ENCODE results near the gene CATSPER1. TPM values are rescaled to one million over a fixed set of nuclear protein-coding genes. Genes with fewer than 3 reads are reported as not detected.

The CATSPER1 gene
- total RNA-seq, 1 experiment from 2014 or later, result not detected

GRCh38 chr11:65977621-65978390 lies 48.5 kb downstream of the CATSPER1 start:
- Histone ChIP-seq H3K36me3 (ENCODE audit: insufficient read depth, low read length, poor library complexity, severe bottlenecking) (peaks cover 43% of the 10 kb centered on the region), H3K4me1 (ENCODE audit: insufficient read depth, low read length, poor library complexity, severe bottlenecking) (no peaks in the 10 kb centered on the region), H3K27ac (ENCODE audit: low read depth, low read length, poor library complexity, severe bottlenecking) (no peak overlapping the region), H3K27me3 (replicated peaks; ENCODE audit: insufficient read depth, low read depth, low read length, poor library complexity) (no peaks in the 10 kb centered on the region), H3K4me3 (ENCODE audit: low read depth, low read length, poor library complexity, severe bottlenecking) (no peak overlapping the region), H3K9me3 (ENCODE audit: low read depth, low read length, poor library complexity, severe bottlenecking) (no peaks in the 10 kb centered on the region)
- BruUV-seq (replicated peaks), result no TSS peak
- ChIA-PET CTCF (no interaction called here), POLR2A (ENCODE audit: low non-redundant PET) (no interaction called here)
- intact Hi-C loops (cut with micrococcal nuclease; ENCODE audit: unreplicated experiment), result no loop called here
- no peak for DNase-seq (ENCODE audit: low spot score)
- no peak for TF ChIP-seq EZH2 (IDR thresholded peaks at IDR 0.05; ENCODE audit: borderline replicate concordance, low read depth, low read length, poor library complexity, severe bottlenecking)
- TF ChIP-seq, protein P1, sequence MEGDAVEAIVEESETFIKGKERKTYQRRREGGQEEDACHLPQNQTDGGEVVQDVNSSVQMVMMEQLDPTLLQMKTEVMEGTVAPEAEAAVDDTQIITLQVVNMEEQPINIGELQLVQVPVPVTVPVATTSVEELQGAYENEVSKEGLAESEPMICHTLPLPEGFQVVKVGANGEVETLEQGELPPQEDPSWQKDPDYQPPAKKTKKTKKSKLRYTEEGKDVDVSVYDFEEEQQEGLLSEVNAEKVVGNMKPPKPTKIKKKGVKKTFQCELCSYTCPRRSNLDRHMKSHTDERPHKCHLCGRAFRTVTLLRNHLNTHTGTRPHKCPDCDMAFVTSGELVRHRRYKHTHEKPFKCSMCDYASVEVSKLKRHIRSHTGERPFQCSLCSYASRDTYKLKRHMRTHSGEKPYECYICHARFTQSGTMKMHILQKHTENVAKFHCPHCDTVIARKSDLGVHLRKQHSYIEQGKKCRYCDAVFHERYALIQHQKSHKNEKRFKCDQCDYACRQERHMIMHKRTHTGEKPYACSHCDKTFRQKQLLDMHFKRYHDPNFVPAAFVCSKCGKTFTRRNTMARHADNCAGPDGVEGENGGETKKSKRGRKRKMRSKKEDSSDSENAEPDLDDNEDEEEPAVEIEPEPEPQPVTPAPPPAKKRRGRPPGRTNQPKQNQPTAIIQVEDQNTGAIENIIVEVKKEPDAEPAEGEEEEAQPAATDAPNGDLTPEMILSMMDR (conservative IDR thresholded peaks at IDR 0.05; ENCODE audit: low read depth, low read length), result no peak

- BruUV-seq (replicated peaks), result no TSS peak
- H3K9me3 ChIP-seq (ENCODE audit: low read depth, low read length, poor library complexity, severe bottlenecking), result no peaks in the 10 kb centered on the region
- POLR2A ChIA-PET (ENCODE audit: low non-redundant PET), result no interaction called here
- no peak for TF ChIP-seq EZH2 (IDR thresholded peaks at IDR 0.05; ENCODE audit: borderline replicate concordance, low read depth, low read length, poor library complexity, severe bottlenecking)
- intact Hi-C loops (cut with micrococcal nuclease; ENCODE audit: unreplicated experiment), result no loop called here
- CTCF ChIA-PET, result no interaction called here
- DNase-seq (ENCODE audit: low spot score), result no peak
- no peaks in the 10 kb centered on the region for H3K4me1 ChIP-seq (ENCODE audit: insufficient read depth, low read length, poor library complexity, severe bottlenecking)
- H3K27ac ChIP-seq (ENCODE audit: low read depth, low read length, poor library complexity, severe bottlenecking), result no peak overlapping the region
- no peaks in the 10 kb centered on the region for H3K27me3 ChIP-seq (replicated peaks; ENCODE audit: insufficient read depth, low read depth, low read length, poor library complexity)
- peaks cover 50% of the 10 kb centered on the region for H3K36me3 ChIP-seq (ENCODE audit: insufficient read depth, low read length, poor library complexity, severe bottlenecking)
- H3K4me3 ChIP-seq (ENCODE audit: low read depth, low read length, poor library complexity, severe bottlenecking), result no peak overlapping the region
These were observed 49.8 kb downstream of the CATSPER1 start for GRCh38 chr11:65976216-65977176.

- no peaks in the 10 kb centered on the region for H3K4me1 ChIP-seq (ENCODE audit: insufficient read depth, low read length, poor library complexity, severe bottlenecking)
- no peak overlapping the region for H3K4me3 ChIP-seq (ENCODE audit: low read depth, low read length, poor library complexity, severe bottlenecking)
- no TSS peak for BruUV-seq (replicated peaks)
- H3K27ac ChIP-seq (ENCODE audit: low read depth, low read length, poor library complexity, severe bottlenecking), result no peak overlapping the region
- TF ChIP-seq, protein P1 (conservative IDR thresholded peaks at IDR 0.05; ENCODE audit: low read depth, low read length), result no peak
- no peaks in the 10 kb centered on the region for H3K9me3 ChIP-seq (ENCODE audit: low read depth, low read length, poor library complexity, severe bottlenecking)
- H3K27me3 ChIP-seq (replicated peaks; ENCODE audit: insufficient read depth, low read depth, low read length, poor library complexity), result no peaks in the 10 kb centered on the region
- POLR2A ChIA-PET (ENCODE audit: low non-redundant PET), result no interaction called here
- intact Hi-C loops (cut with micrococcal nuclease; ENCODE audit: unreplicated experiment), result no loop called here
- CTCF ChIA-PET, result interaction anchor here (0.6 to 0.7 kb wide), 2 partner anchors 87 to 149 kb away, joined by 3 to 13 read pairs; no protein-coding TSS in a partner anchor
- no peak for DNase-seq (ENCODE audit: low spot score)
- H3K36me3 ChIP-seq (ENCODE audit: insufficient read depth, low read length, poor library complexity, severe bottlenecking), result peaks cover 50% of the 10 kb centered on the region
These were observed 50.5 kb downstream of the CATSPER1 start for GRCh38 chr11:65975771-65976170.

All from A673 (cell line).